HG02610 (cell line): ENCODE measurements around the gene MBNL2.

ENCODE experiments used
- ATAC-seq: cut with Tn5 transposase; IDR thresholded peaks from one replicate; pipeline ENCODE4 v1.9.1; 2021; ENCODE audit warnings: mild to moderate bottlenecking, moderate library complexity; ENCODE audit not compliant: unreplicated experiment

Gene MBNL2

GRCh38 chr13:97295283-97296182 lies 73.4 kb downstream of the MBNL2 start:
- ATAC-seq: no peak

DNA sequence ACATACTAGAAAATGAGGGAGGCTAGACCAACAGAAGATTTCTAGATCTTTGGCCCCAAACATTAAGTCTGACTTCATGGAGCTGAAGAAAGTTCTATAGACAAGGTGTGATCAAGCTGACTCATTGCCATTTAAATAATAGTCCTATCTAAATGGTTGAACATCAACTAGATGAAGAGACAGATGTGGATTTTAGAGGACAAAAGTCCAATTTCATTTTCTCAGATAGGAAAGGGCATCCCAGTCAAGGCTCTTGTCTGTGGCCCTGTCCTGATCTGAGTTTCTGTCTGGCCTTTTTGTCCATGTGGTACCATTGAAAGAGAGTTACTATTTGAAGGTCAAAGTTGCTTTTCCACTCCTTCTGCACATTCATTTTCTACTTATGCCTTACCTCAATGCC lies 74.6 kb downstream of the MBNL2 start:
- ATAC-seq: no peak

GRCh38 chr13:97298816-97299215 lies 76.7 kb downstream of the MBNL2 start:
- no peak for ATAC-seq

DNA sequence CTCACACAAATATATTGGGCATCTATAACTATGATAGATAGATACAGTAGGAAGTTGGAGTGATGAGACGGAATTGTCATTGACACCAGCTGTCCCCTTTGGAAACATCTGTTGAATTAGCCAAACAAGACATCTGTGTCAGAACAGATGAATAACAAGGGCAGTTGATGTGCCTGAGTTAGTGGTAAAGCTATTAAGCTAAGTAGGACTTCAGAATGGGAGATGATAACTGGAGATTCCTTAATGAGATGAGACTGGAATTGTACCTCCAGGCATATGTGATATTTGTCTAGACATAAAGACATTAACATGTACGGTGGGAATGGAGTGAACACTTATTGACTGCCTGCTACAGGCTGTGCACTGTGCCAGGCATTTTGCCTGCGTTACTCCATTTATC lies 78.7 kb downstream of the MBNL2 start:
- ATAC-seq: no peak

- ATAC-seq: no peak
Observed at GRCh38 chr13:97301382-97302095, 79.4 kb downstream of the MBNL2 start.

- no peak for ATAC-seq
Observed at GRCh38 chr13:97302611-97303010, 80.5 kb downstream of the MBNL2 start.

DNA sequence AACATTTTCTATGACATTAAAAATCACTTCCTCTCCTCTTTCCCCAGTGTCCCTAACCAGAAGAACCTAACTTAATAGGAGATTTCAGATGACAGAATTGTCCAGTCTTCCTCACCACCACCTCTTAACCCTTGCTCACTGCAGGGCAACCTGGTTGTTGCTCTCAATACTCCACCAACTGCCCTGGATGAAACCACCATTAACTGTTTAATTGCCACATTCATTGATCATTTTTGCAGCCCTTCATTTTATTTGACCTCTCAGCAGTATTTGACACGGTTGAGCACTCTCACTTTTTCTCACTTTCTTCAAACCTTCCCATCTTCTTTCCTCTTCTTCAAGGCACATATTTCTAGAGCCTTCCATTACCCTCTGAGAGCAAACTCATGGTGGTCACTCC lies 84.0 kb downstream of the MBNL2 start:
- ATAC-seq: no peak

DNA sequence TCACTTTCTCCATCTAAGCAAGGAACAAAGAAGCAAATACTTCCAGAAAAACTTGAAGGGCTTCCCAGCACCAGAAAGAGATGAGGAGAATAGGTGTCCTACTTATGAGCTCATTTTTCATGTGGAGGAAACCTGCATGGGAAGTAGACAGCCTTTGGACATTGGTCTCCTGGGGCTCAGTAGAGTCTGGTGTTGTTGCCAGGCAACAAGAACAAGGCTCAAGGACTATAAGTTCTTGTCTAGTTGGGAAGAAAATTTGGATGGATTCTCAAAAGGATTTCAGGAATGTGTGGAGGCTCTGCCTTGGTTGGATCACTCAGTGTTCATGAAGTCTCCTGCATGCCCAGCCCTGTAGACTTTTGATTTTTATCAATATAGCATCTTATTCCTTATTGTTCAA lies 84.5 kb downstream of the MBNL2 start:
- no peak for ATAC-seq

DNA sequence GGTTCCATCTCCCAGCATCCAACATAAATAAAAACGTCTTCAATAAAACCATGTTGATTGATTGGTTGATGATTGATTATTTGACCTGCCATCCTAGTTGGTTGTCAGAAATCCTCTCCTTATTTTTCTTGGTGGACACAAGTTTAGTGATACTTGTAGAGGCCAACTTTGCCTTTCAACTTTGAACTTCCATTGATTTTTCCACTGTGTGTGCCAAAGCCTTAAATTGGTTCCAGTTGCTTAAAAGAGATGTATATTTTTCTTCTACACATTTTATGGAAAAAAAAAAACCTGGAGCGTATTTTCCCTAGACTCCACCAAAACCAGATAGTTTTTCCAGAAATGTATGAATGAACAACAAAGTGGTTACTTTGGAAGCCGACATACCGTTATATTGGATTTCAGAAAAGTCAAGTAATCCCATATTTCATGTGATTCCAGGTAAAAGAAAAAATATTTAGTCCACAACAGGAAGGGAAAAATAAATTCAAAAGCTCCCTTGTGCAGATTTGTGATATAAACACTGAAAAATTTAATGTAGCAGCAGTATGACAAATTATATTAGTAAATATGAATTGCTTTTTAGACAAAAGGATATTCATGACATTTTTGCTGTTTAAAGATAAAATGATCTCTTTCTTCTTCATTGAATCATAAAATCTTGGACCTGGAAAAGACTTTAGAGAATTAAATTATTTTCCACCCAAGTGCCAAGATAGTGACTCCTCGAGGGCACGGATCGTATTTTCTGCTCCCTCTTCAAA lies 85.2 kb downstream of the MBNL2 start:
- no peak for ATAC-seq

GRCh38 chr13:97307882-97308624 lies 85.9 kb downstream of the MBNL2 start:
- ATAC-seq: no peak

GRCh38 chr13:97308735-97309429 lies 86.7 kb downstream of the MBNL2 start:
- ATAC-seq: no peak

- ATAC-seq: no peak
Observed at GRCh38 chr13:97310809-97311436, 88.8 kb downstream of the MBNL2 start.

- ATAC-seq: no peak
Observed at GRCh38 chr13:97311956-97312355, 89.8 kb downstream of the MBNL2 start.

DNA sequence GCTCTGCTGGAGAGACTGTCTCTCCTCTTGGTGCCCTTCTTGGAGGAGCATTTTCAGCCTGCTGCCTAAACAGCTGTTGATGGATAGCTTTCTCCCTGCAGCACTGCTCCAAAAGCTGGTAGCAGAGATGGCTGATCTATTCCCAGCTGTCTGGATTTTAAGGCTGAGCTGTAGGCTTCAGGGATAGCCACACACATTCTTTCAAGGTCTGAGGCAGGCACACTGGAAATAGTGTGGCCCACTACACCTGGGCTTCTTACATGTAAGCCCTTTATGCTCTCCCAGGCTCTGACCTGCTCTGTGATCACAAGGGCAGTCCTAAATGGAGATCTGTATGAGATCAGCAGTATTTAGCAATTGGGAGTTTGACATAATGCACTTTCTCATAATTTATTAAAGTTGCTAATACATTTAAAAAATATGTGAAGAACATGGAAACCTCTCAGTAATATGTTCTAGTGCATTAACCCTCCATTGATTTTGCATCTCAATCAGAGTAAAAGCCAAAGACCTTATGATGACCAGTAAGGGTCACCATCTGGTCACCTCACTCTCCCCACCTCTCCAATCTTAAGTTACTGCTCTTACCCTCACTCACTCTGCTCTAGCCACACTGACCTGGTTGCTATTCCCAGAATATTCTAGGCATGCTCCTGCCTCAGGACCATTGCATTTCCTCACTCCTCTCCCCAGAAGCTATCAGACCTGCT lies 91.6 kb downstream of the MBNL2 start:
- ATAC-seq: no peak

GRCh38 chr13:97316390-97316789 lies 94.3 kb downstream of the MBNL2 start:
- ATAC-seq: no peak

GRCh38 chr13:97317933-97318332 lies 95.8 kb downstream of the MBNL2 start:
- no peak for ATAC-seq

DNA sequence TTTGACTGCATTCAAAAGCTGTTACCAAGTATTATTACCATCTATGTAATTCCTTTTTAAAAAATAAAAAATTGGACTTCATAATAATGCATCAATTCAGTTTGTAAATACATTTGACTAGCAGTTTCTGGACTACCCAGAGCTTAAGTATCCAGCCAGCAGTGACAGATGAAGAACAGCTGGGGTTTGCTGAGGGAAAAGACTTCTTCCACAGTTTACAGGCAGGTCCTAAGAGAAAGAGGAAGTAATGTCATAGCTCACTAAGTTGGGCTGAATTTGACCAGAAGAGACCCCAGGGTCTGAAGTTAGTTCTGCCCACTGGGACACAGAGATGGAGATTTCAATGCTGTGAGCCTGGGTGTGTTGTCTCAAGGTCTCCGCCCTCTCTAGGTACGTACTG lies 96.4 kb downstream of the MBNL2 start:
- ATAC-seq: no peak

DNA sequence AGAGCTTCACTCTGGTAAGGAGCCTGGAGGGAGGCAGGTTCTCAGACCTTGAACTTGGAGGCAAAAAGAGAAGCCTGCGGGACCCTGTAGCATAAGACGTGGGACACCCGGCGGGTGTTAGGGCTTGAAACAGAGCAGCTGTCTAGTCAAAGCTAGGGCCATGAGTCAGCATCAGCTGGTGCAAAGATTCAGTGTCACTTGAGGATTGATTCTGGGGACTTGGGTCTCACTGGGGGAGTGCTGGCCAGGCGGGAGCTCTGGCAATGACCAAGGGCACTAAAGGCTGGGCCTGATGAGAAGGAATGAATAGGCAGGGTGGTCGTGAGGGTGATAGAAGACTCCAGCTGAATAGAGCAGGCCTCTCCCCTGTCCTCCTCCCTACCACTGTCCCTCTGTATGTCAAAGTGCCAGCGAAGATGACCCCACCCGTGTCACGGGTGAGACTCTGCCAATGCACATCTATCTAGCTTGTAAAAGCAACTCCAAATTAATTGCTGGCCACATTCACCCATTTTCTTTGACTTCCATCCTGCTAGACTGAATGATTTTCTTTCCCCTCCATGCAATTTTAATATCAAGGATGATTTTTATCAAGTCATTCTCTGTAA lies 97.1 kb downstream of the MBNL2 start:
- ATAC-seq: no peak

GRCh38 chr13:97321101-97321500 lies 99.0 kb downstream of the MBNL2 start:
- no peak for ATAC-seq
